Sigmoid colon (tissue), 4 donors: Measurements from ENCODE around the gene CLHC1.

Experiments
- POLR2A ChIP-seq, 2 donors: fragments of 450-650 bp; IDR thresholded peaks; one replicate each; pipeline ENCODE4 v1.6.1; 2016; ENCODE audit warnings: antibody characterized with exemption in 2 of 2, mild to moderate bottlenecking in 2 of 2, moderate library complexity in 2 of 2
- POLR2AphosphoS5 ChIP-seq, 4 donors: sonication (generic); formaldehyde crosslinking; IDR thresholded peaks; one replicate each; pipeline ENCODE4 v1.6.1; 2017; ENCODE audit warnings: antibody characterized with exemption in 4 of 4
- TF ChIP-seq, protein P1 (sequence below), 4 experiments: fragments of 450-650 bp in 3 of 4; fragments of 200-600 bp in 1 of 4; IDR thresholded peaks; one replicate each; pipeline ENCODE4 v1.5.1; 2016 to 2019; ENCODE audit warnings: antibody characterized with exemption in 4 of 4, mild to moderate bottlenecking in 3 of 4, moderate library complexity in 2 of 4

DNA sequence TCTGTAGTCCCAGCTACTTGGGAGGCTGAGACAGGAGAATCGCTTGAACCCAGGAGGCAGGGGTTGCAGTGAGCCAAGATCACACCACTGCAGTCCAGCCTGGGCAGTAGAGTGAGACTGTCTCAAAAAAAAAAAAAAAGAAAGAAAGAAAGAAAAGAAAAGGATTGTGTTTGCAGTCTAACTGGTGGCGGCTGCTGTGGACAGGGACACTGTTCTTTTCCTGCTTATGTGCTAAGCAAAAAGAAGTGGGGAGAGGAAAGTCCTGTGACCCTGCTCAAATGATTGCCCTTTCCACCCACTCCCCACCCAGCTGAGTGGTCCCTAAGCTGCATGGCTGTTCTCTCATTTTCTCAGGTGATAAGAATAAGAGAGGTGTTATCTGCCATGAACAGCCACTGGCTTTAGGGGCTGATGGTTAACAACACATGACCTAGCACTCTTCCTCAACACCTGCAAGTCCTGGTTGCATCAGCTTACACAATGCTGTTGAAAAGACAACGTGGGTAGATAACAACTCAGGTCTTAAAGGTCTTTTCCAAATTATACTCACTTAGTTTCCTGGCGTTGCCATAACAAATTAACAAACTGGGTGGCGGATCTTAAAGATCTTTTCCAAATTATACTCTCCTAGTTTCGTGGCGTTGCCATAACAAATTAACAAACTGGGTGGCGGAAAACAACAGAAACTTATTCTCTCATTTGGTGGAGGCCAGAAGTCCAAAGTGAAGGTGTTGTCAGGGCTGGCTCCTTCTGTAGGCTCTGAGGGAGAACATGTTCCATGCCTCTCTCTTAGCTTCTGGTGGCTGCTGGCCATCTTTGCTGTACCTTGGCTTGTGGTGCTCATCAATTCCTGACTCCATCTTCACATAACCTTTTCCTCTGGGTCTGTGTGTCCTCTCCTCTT lies 91.5 kb downstream of the CLHC1 start:
- no peak for TF ChIP-seq POLR2A (IDR thresholded peaks at IDR 0.05)
- TF ChIP-seq, protein P1, sequence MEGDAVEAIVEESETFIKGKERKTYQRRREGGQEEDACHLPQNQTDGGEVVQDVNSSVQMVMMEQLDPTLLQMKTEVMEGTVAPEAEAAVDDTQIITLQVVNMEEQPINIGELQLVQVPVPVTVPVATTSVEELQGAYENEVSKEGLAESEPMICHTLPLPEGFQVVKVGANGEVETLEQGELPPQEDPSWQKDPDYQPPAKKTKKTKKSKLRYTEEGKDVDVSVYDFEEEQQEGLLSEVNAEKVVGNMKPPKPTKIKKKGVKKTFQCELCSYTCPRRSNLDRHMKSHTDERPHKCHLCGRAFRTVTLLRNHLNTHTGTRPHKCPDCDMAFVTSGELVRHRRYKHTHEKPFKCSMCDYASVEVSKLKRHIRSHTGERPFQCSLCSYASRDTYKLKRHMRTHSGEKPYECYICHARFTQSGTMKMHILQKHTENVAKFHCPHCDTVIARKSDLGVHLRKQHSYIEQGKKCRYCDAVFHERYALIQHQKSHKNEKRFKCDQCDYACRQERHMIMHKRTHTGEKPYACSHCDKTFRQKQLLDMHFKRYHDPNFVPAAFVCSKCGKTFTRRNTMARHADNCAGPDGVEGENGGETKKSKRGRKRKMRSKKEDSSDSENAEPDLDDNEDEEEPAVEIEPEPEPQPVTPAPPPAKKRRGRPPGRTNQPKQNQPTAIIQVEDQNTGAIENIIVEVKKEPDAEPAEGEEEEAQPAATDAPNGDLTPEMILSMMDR (IDR thresholded peaks at IDR 0.05) = no peak
- TF ChIP-seq POLR2AphosphoS5 (IDR thresholded peaks at IDR 0.05) = no peak
